Measurements from ENCODE around the gene RIC8A. TPM values are rescaled to one million over a fixed set of nuclear protein-coding genes. Genes with fewer than 3 reads are reported as not detected.

RIC8A gene
- total and polyA plus RNA-seq, 9 of the 15 experiments (the other 6 are each of a cell fraction or from before 2014, with no cell fraction given): 10.7 to 108 (median 72.1) TPM

- peak; percentile 83 for TF ChIP-seq AFF4 (CRISPR knock-in tag; IDR thresholded peaks at IDR 0.05)
- TF ChIP-seq BCOR (IDR thresholded peaks at IDR 0.05): no peak
- TF ChIP-seq ZNF143 (CRISPR knock-in tag; IDR thresholded peaks at IDR 0.05): peak; percentile 35; the same call in 1 of the 2 replicates
- TF ChIP-seq ZNF197 (CRISPR knock-in tag; IDR thresholded peaks at IDR 0.05; ENCODE audit: low read depth): 0 out of 2 replicates have a peak, but pooled peaks have one; percentile 49
- no peak; the same call in 1 of the 2 replicates for TF ChIP-seq ZNF12 (CRISPR knock-in tag; IDR thresholded peaks at IDR 0.05)
- 0 out of 2 replicates have a peak, but pooled peaks have one; percentile 51 for TF ChIP-seq ZKSCAN1 (IDR thresholded peaks at IDR 0.05; ENCODE audit: low read depth, low read length)
- no peak for TF ChIP-seq CHD4 (IDR thresholded peaks at IDR 0.05; ENCODE audit: insufficient read depth, insufficient replicate concordance, low read depth, low read length, poor library complexity, severe bottlenecking)
- no peak for TF ChIP-seq XRCC4 (IDR thresholded peaks at IDR 0.05; ENCODE audit: extremely low read depth, insufficient read depth, insufficient read length)
- TF ChIP-seq GABPA (tag; conservative IDR thresholded peaks at IDR 0.05; ENCODE audit: low read depth): peak; percentile 96
- no peak for TF ChIP-seq ZNF764 (CRISPR knock-in tag; IDR thresholded peaks at IDR 0.05; ENCODE audit: low read depth)
- TF ChIP-seq ZNF282 (CRISPR knock-in tag; IDR thresholded peaks at IDR 0.05): no peak
- TF ChIP-seq PHTF2 (CRISPR knock-in tag; IDR thresholded peaks at IDR 0.05): no peak
- no peak for TF ChIP-seq HNRNPH1 (optimal IDR thresholded peaks at IDR 0.05; ENCODE audit: low read depth, low read length)
- TF ChIP-seq ESRRB (CRISPR knock-in tag; IDR thresholded peaks at IDR 0.05; ENCODE audit: borderline replicate concordance): no peak
- peak; percentile 80 for TF ChIP-seq TAF9B (IDR thresholded peaks at IDR 0.05; ENCODE audit: partially characterized antibody)
- no peak; the same call in 1 of the 2 replicates for TF ChIP-seq ZNF511 (CRISPR knock-in tag; IDR thresholded peaks at IDR 0.05)
- TF ChIP-seq PKNOX1 (IDR thresholded peaks at IDR 0.05): peak; percentile 67; the same call in 1 of the 2 replicates
- TF ChIP-seq MLLT1 (IDR thresholded peaks at IDR 0.05): peak; percentile 74 to 75; a peak in 2 of 4 replicates
- peak; percentile 70 for TF ChIP-seq CCNT2 (IDR thresholded peaks at IDR 0.05; ENCODE audit: borderline replicate concordance, extremely low read depth, insufficient read length, low read depth, low read length)
- no peak for TF ChIP-seq RFX7 (CRISPR knock-in tag; IDR thresholded peaks at IDR 0.05)
- TF ChIP-seq NFIC (IDR thresholded peaks at IDR 0.05): 0 out of 2 replicates have a peak, but pooled peaks have one; percentile 24
- TF ChIP-seq MTA1 (IDR thresholded peaks at IDR 0.05; ENCODE audit: borderline replicate concordance): no peak
These were observed at the start of gene RIC8A, which contains the start of gene BET1L (continued) for GRCh38 chr11:207208-207862.
